H9 (cell line): ENCODE results near the gene SIGLEC8. TPM values are rescaled to one million over a fixed set of nuclear protein-coding genes. Genes with fewer than 3 reads are reported as not detected.

Source experiments
- DNase-seq: peaks from one replicate; pipeline ENCODE4 v3.0.0-alpha.2; 2017
- H2AFZ ChIP-seq: one replicate; pipeline ENCODE4 v1.6.1; 2013; ENCODE audit warnings: mild to moderate bottlenecking, low read length, control low read depth, moderate library complexity
- H2AK5ac ChIP-seq: 2 replicates; pipeline ENCODE4 v1.6.1; 2013; ENCODE audit warnings: low read length, control low read depth, mixed read lengths; ENCODE audit not compliant: insufficient read length
- H2BK120ac ChIP-seq: one replicate; pipeline ENCODE4 v1.6.1; 2013; ENCODE audit warnings: low read depth, mild to moderate bottlenecking, low read length, control low read depth, inconsistent platforms; ENCODE audit not compliant: poor library complexity, severe bottlenecking
- H2BK12ac ChIP-seq: 2 replicates; pipeline ENCODE4 v1.6.1; 2013; ENCODE audit warnings: low read length, control low read depth, mixed read lengths, low read depth; ENCODE audit not compliant: insufficient read length
- H2BK15ac ChIP-seq: 2 replicates; pipeline ENCODE4 v1.6.1; 2013; ENCODE audit warnings: low read depth, low read length, control low read depth
- H2BK20ac ChIP-seq: one replicate; pipeline ENCODE4 v1.6.1; 2013; ENCODE audit warnings: low read depth, mild to moderate bottlenecking, low read length, control low read depth, inconsistent platforms; ENCODE audit not compliant: poor library complexity, severe bottlenecking
- H2BK5ac ChIP-seq: 2 replicates; pipeline ENCODE4 v1.6.1; 2013; ENCODE audit warnings: low read length, control low read depth, mixed read lengths; ENCODE audit not compliant: insufficient read length
- H3K14ac ChIP-seq: 2 replicates; pipeline ENCODE4 v1.6.1; 2013; ENCODE audit warnings: low read length, control low read depth; ENCODE audit not compliant: insufficient read depth
- H3K18ac ChIP-seq: 2 replicates; pipeline ENCODE4 v1.6.1; 2013; ENCODE audit warnings: low read depth, mild to moderate bottlenecking, mixed read lengths, low read length, control low read depth; ENCODE audit not compliant: insufficient read length
- H3K23ac ChIP-seq: 2 replicates; pipeline ENCODE4 v1.6.1; 2013; ENCODE audit warnings: low read length, control low read depth, mixed read lengths, low read depth; ENCODE audit not compliant: insufficient read length
- H3K23me2 ChIP-seq: 2 replicates; pipeline ENCODE4 v1.6.1; 2013; ENCODE audit warnings: low read depth, mild to moderate bottlenecking, mixed read lengths, low read length, control low read depth; ENCODE audit not compliant: insufficient read length, poor library complexity, severe bottlenecking
- H3K27ac ChIP-seq: 2 replicates; pipeline ENCODE4 v1.5.1; 2013; ENCODE audit warnings: low read length, control low read depth, mixed read lengths, low read depth; ENCODE audit not compliant: insufficient read length
- H3K27me3 ChIP-seq: 2 replicates; pipeline ENCODE4 v1.6.1; 2013; ENCODE audit warnings: low read length, control low read depth, inconsistent platforms; ENCODE audit not compliant: insufficient read depth
- H3K4ac ChIP-seq: 2 replicates; pipeline ENCODE4 v1.6.1; 2013; ENCODE audit warnings: low read depth, mild to moderate bottlenecking, control low read depth, inconsistent platforms, low read length, moderate library complexity
- H3K4me1 ChIP-seq: 2 replicates; pipeline ENCODE4 v1.6.1; 2013; ENCODE audit warnings: low read length, control low read depth, inconsistent platforms; ENCODE audit not compliant: insufficient read depth
- H3K4me2 ChIP-seq: 2 replicates; pipeline ENCODE4 v1.6.1; 2013; ENCODE audit warnings: low read length, control low read depth, mixed read lengths; ENCODE audit not compliant: insufficient read length, insufficient read depth
- H3K56ac ChIP-seq: 2 replicates; pipeline ENCODE4 v1.6.1; 2013; ENCODE audit warnings: low read depth, mild to moderate bottlenecking, mixed read lengths, low read length, control low read depth; ENCODE audit not compliant: insufficient read length
- H3K79me1 ChIP-seq: 2 replicates; pipeline ENCODE4 v1.6.1; 2013; ENCODE audit warnings: low read depth, mild to moderate bottlenecking, moderate library complexity, low read length, control low read depth, inconsistent platforms; ENCODE audit not compliant: insufficient read depth, poor library complexity, severe bottlenecking
- H3K79me2 ChIP-seq: 2 replicates; pipeline ENCODE4 v1.6.1; 2013; ENCODE audit warnings: low read length, control low read depth, inconsistent platforms; ENCODE audit not compliant: insufficient read depth
- H3K9ac ChIP-seq: 2 replicates; pipeline ENCODE4 v1.6.1; 2013; ENCODE audit warnings: low read length, control low read depth, mixed read lengths; ENCODE audit not compliant: insufficient read length; ENCODE audit errors: extremely low read depth
- H3K9me3 ChIP-seq: one replicate; pipeline ENCODE4 v1.6.1; 2013; ENCODE audit warnings: low read depth, low read length, inconsistent platforms; ENCODE audit not compliant: control insufficient read depth
- H3T11ph ChIP-seq: one replicate; pipeline ENCODE4 v1.6.1; 2013; ENCODE audit warnings: mild to moderate bottlenecking, low read length, control low read depth, inconsistent platforms
- H4K20me1 ChIP-seq: one replicate; pipeline ENCODE4 v1.6.1; 2013; ENCODE audit not compliant: control insufficient read depth, insufficient read length, insufficient read depth
- H4K5ac ChIP-seq: 2 replicates; pipeline ENCODE4 v1.6.1; 2013; ENCODE audit warnings: low read depth, mild to moderate bottlenecking, mixed read lengths, low read length, control low read depth; ENCODE audit not compliant: insufficient read length
- H4K8ac ChIP-seq: replicated peaks from 2 replicates; pipeline ENCODE4 v1.6.1; 2013; ENCODE audit warnings: low read length, control low read depth, mixed read lengths, low read depth; ENCODE audit not compliant: insufficient read length
- H4K91ac ChIP-seq: 2 replicates; pipeline ENCODE4 v1.6.1; 2013; ENCODE audit warnings: low read depth, mild to moderate bottlenecking, moderate library complexity, mixed read lengths, low read length, control low read depth; ENCODE audit not compliant: insufficient read length
- H3K27ac Mint-ChIP-seq, 3 experiments: 2 replicates in 2 of 3; 3 replicates in 1 of 3; pipeline ENCODE4 v1.8.0; 2020 to 2021; ENCODE audit warnings: mixed read lengths in 3 of 3, mild to moderate bottlenecking in 1 of 3, moderate library complexity in 1 of 3
- H3K27me3 Mint-ChIP-seq: 2 replicates; pipeline ENCODE4 v1.8.0; 2021; ENCODE audit warnings: low read depth, mild to moderate bottlenecking, moderate library complexity, mixed read lengths
- H3K36me3 Mint-ChIP-seq, 3 experiments: 2 replicates in 2 of 3; 3 replicates in 1 of 3; pipeline ENCODE4 v1.8.0; 2020 to 2021; ENCODE audit warnings: low read depth in 3 of 3, mixed read lengths in 3 of 3; ENCODE audit not compliant: insufficient read depth in 1 of 3
- H3K4me1 Mint-ChIP-seq, 2 experiments: 2 replicates each; pipeline ENCODE4 v1.8.0; 2020; ENCODE audit warnings: mixed read lengths in 2 of 2
- H3K4me3 Mint-ChIP-seq, 2 experiments: 2 replicates in 1 of 2; 3 replicates in 1 of 2; pipeline ENCODE4 v1.8.0; 2020 to 2021; ENCODE audit warnings: mild to moderate bottlenecking in 2 of 2, mixed read lengths in 2 of 2, moderate library complexity in 1 of 2
- H3K9me3 Mint-ChIP-seq, 2 experiments: 2 replicates in 1 of 2; 3 replicates in 1 of 2; pipeline ENCODE4 v1.8.0; 2020; ENCODE audit warnings: mild to moderate bottlenecking in 2 of 2, mixed read lengths in 2 of 2, moderate library complexity in 1 of 2
- CTCF ChIP-seq: fragments of 200-600 bp; sonication (generic); conservative IDR thresholded peaks from 3 replicates; pipeline ENCODE4 v1.8.0; 2021; ENCODE audit warnings: antibody characterized with exemption, mild to moderate bottlenecking
- WGBS: extraction: QIAGEN DNeasy Blood & Tissue Kit; methylation state at CpG from one replicate; pipeline ENCODE4 v1.1.7; 2013; ENCODE audit warnings: missing lambda C conversion rate, low lambda C conversion rate, mixed read lengths; ENCODE audit not compliant: insufficient read length; ENCODE audit errors: extremely low coverage; 5-methylcytosine and 5-hydroxymethylcytosine counted together
- total RNA-seq: library from RNA; stranded (reverse); gene quantifications from 2 replicates; pipeline ENCODE4 v1.2.1, GENCODE V29; 2021

Gene SIGLEC8
- total RNA-seq, 1 experiment from 2014 or later = not detected

DNA sequence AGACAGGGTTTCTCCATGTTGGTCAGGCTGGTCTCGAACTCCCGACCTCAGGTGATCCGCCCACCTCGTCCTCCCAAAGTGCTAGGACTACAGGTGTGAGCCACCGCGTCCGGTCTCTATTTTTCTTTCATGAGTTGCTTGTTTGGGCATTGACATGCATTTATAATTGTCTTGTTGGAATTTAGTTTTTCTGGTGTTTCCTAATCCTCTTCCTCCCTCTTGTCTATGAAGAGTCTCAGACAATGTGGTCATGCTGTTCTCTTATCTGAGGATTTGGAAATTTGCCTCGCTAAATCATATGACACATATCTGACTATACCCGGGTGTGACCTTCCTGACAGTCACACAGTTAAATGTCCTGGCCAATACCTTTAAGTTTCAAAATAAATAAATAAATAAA, 12.7 kb upstream of the SIGLEC8 start:
- no peaks in the 10 kb centered on the region for H3K23me2 ChIP-seq
- H3K27ac Mint-ChIP-seq = no peak overlapping the region
- H3K27ac ChIP-seq = no peak overlapping the region
- DNase-seq = no peak
- no peak overlapping the region for H3T11ph ChIP-seq
- no peak overlapping the region for H2BK5ac ChIP-seq
- H4K8ac ChIP-seq = no peak overlapping the region
- no peak overlapping the region for H3K4me3 Mint-ChIP-seq
- no peak overlapping the region for H3K56ac ChIP-seq
- H3K9me3 ChIP-seq = no peaks in the 10 kb centered on the region
- no peak overlapping the region for H3K23ac ChIP-seq
- H3K4me1 ChIP-seq = no peaks in the 10 kb centered on the region
- H2BK20ac ChIP-seq = no peak overlapping the region
- H4K91ac ChIP-seq = no peak overlapping the region
- no peaks in the 10 kb centered on the region for H4K20me1 ChIP-seq
- no peak overlapping the region for H2BK12ac ChIP-seq
- H3K9ac ChIP-seq = no peak overlapping the region
- H3K4me2 ChIP-seq = no peak overlapping the region
- H4K5ac ChIP-seq = no peak overlapping the region
- no peaks in the 10 kb centered on the region for H3K4me1 Mint-ChIP-seq
- H3K4ac ChIP-seq = no peak overlapping the region
- no peak for TF ChIP-seq CTCF
- H3K9me3 Mint-ChIP-seq = peaks cover 0 to 86% of the 10 kb centered on the region in 2 experiments; a peak in 2 of 5 replicates
- H3K36me3 Mint-ChIP-seq = no peaks in the 10 kb centered on the region
- H2AFZ ChIP-seq = no peak overlapping the region
- H3K14ac ChIP-seq = no peak overlapping the region
- WGBS = no CpG with 5 or more reads among the region's 9 CpGs
- no peak overlapping the region for H2BK120ac ChIP-seq
- no peak overlapping the region for H2AK5ac ChIP-seq
- H3K79me1 ChIP-seq = no peaks in the 10 kb centered on the region
- no peaks in the 10 kb centered on the region for H3K79me2 ChIP-seq
- no peaks in the 10 kb centered on the region for H3K27me3 ChIP-seq
- no peak overlapping the region for H2BK15ac ChIP-seq
- H3K18ac ChIP-seq = no peak overlapping the region
- H3K27me3 Mint-ChIP-seq = peaks cover 54% of the 10 kb centered on the region
